HG03439 (cell line): ENCODE results near the gene TRIB2.

Experiments used
- ATAC-seq: cut with Tn5 transposase; IDR thresholded peaks from one replicate; pipeline ENCODE4 v1.9.1; 2021; ENCODE audit warnings: mild to moderate bottlenecking, moderate library complexity; ENCODE audit not compliant: unreplicated experiment

TRIB2 gene

DNA sequence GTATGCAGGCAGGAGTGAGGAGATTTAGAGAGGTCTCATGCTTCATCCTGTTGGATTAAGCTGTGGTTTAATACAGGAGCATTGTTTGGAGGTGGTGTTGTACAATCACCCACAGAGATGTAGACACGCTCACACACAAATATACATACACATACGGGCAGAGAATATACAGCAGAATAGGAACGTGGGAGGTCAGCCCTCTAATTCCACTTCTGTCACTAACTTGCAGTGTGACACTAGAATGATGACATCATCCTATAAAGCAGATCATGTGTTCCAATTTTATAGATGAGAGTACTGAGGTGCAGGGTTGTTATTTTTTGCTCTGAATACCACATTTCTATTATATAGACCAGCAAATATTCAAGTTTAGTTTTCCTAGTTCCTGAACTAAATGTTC lies 54.4 kb downstream of the TRIB2 start:
- ATAC-seq, result no peak

GRCh38 chr2:12773586-12774394 lies 57.1 kb downstream of the TRIB2 start:
- no peak for ATAC-seq

DNA sequence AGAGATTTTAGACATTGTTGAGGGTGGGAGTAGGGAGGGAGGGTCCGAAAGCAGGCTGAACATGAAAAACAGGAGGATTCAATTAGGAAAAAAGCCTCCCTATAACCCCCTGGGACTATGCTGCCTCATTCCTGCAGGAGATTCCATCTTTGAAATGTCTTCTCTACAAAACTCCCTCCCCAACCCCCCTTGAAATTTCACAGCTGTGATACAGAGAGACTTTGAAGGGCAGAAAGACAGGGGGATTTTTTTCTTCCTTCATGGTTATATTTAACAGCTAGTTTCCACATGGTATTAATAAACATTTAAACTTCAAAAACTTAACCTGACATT lies 57.6 kb downstream of the TRIB2 start:
- no peak for ATAC-seq

GRCh38 chr2:12776521-12776961 lies 59.8 kb downstream of the TRIB2 start:
- no peak for ATAC-seq

GRCh38 chr2:12778369-12778768 lies 61.6 kb downstream of the TRIB2 start:
- ATAC-seq, result no peak

DNA sequence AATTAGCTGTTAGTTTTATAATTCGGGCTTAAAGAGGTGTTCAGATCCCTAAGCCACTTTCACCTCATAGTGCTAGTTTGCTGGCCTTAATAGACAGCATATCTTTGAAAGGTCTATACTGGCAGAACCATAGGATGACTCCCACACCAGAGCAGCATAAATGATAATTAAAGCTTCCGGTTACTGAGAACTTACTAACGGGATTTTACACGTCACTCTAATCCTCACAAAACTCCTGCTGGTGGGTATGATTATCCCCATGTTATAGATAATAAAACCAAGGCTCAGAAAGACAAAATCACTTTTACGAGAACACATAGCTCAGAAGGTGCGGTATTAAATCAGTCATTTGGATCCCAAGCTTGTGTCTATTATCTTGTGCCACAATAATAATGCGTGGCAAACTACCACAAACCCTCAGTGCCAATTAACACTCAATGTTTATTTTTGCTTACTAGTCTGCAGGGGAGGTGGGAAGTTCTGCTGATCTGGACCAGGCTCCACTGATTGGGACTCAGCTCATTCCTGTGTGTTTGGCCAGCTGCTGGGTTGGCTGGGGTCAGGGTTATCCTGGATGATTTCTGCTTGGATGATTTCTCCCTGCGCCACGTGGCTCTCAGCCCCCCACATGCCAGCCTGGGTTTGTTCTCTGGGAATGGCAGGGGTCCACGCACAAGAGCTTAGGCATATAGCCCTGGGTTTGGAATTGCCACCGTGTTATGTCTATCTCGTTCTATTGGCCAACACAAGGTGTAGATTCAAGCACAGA lies 62.3 kb downstream of the TRIB2 start:
- no peak for ATAC-seq

DNA sequence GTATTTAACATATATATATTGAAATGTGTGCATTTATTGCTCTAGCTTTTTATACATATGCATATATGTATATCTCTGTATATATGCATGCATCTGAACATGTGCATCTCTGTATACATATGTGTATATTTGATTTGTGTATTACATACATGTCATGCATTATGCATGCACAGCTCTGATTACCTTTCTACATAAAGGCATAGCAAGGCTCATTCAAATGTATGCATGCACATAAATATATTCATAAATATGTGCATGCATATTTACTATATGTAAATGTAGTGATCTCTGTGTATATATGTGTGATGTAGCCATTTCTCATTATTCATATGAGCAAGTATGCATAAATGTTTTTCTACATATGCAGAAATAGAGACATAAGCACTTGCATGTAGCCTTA lies 64.6 kb downstream of the TRIB2 start:
- no peak for ATAC-seq

- ATAC-seq, result no peak
These were observed 71.4 kb downstream of the TRIB2 start for GRCh38 chr2:12787891-12788801.

DNA sequence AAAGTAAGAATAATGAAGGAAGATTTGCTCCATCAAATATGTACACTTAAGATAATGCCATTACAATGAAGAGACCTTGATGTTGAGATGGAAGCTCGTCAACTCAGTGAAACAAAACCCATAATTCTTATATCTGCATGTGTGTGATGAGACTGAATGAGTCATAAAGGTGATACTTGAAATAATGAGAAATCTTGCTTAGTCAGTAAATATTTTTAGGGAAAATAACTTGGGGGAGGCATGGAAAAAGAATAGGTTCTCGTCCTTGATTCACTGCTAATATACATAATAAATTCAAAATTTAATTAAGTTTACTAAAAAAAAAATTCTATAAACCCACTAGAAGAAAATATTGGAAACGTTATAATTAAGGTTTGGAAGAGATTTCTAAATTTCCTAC lies 75.2 kb downstream of the TRIB2 start:
- ATAC-seq, result no peak
